HepG2 (cell line): ENCODE measurements around the gene MAD2L2. TPM values are rescaled to one million over a fixed set of nuclear protein-coding genes. Genes with fewer than 3 reads are reported as not detected.
A peak's percentile ranks its signal among the peaks of the same experiment; 100 is the strongest.

Experiments used
- ATAC-seq: fragments of 200-7000 bp; cut with Tn5 transposase; 3 replicates; pipeline ENCODE4 v1.9.1; 2020; ENCODE audit warnings: mild to moderate bottlenecking, moderate library complexity
- BruUV-seq: library from RNA; stranded (reverse); fragments of 400-500 nt; replicated peaks from 2 replicates; lab custom pipeline; 2021; lab: Mats Ljungman, UMichigan
- CTCF ChIA-PET: fragments of 300-600 bp; formaldehyde crosslinking; extraction: SDS; loops from one replicate; lab custom pipeline; 2021; ENCODE audit warnings: low total read pairs, inconsistent platforms, low intra/inter-chr PET ratio; lab: Yijun Ruan, JAX
- POLR2A ChIA-PET: fragments of 350-600 bp; sonication (Branson Sonifier 250); formaldehyde crosslinking; loops from one replicate; lab custom pipeline; 2020; ENCODE audit warnings: antibody characterized with exemption, inconsistent platforms; lab: Yijun Ruan, JAX
- DNase-seq: peaks from one replicate; pipeline ENCODE4 v3.0.0-alpha.2; 2015; ENCODE audit warnings: low spot score
- FAIRE-seq: peaks from 3 replicates; lab custom pipeline; 2011; peaks lifted over from hg19 to GRCh38; lab: Jason Lieb, UNC
- H2AFZ ChIP-seq: one replicate; pipeline ENCODE4 v1.6.1; 2011; ENCODE audit warnings: low read length, inconsistent platforms
- H3K27ac ChIP-seq: fragments of 300-600 bp; 3 replicates; pipeline ENCODE4 v1.8.0; 2011; ENCODE audit warnings: mixed run types, mild to moderate bottlenecking, mixed read lengths, low read length, inconsistent platforms; ENCODE audit not compliant: insufficient read depth; ENCODE audit errors: extremely low read length
- H3K27me3 ChIP-seq, 2 experiments: fragments of 200-600 bp in 1 of 2; 2 replicates in 1 of 2; 3 replicates in 1 of 2; pipeline versions ENCODE4 v1.6.0 to v1.8.0; 2011; ENCODE audit warnings: low read length in 2 of 2, mild to moderate bottlenecking in 2 of 2, moderate library complexity in 2 of 2, inconsistent platforms in 1 of 2; ENCODE audit not compliant: insufficient read depth in 2 of 2, control insufficient read depth in 1 of 2
- H3K36me3 ChIP-seq, 2 experiments: fragments of 200-600 bp in 1 of 2; replicated peaks in 1 of 2; 2 replicates in 1 of 2; 3 replicates in 1 of 2; pipeline versions ENCODE4 v1.5.1 to v1.8.0; 2011; ENCODE audit warnings: low read length in 2 of 2, inconsistent platforms in 1 of 2; ENCODE audit not compliant: insufficient read depth in 2 of 2, control insufficient read depth in 1 of 2
- H3K4me1 ChIP-seq: 2 replicates; pipeline ENCODE4 v1.5.1; 2012; ENCODE audit warnings: low read length, inconsistent platforms; ENCODE audit not compliant: insufficient read depth
- H3K4me2 ChIP-seq: 2 replicates; pipeline ENCODE4 v1.6.0; 2011; ENCODE audit warnings: low read depth, low read length, inconsistent platforms
- H3K4me3 ChIP-seq, 3 experiments: fragments of 200-600 bp in 1 of 3; sonication (generic), shearing (Covaris generic) in 1 of 3; replicated peaks in 1 of 3; 2 replicates each; pipeline ENCODE4 v1.5.1; 2011 to 2016; ENCODE audit warnings: low read length in 3 of 3, inconsistent platforms in 2 of 3, low read depth in 2 of 3, mild to moderate bottlenecking in 2 of 3, control low read depth in 1 of 3, mixed read lengths in 1 of 3; ENCODE audit not compliant: insufficient read depth in 1 of 3
- H3K79me2 ChIP-seq: one replicate; pipeline ENCODE4 v1.6.1; 2011; ENCODE audit warnings: low read length, inconsistent platforms; ENCODE audit not compliant: insufficient read depth
- H3K9ac ChIP-seq: 2 replicates; pipeline ENCODE4 v1.6.0; 2011; ENCODE audit warnings: mild to moderate bottlenecking, low read depth, low read length, inconsistent platforms; ENCODE audit not compliant: insufficient read depth
- H3K9me3 ChIP-seq: 2 replicates; pipeline ENCODE4 v1.5.1; 2012; ENCODE audit warnings: mild to moderate bottlenecking, low read length
- H4K20me1 ChIP-seq: 2 replicates; pipeline ENCODE4 v1.6.0; 2011; ENCODE audit warnings: inconsistent platforms, mild to moderate bottlenecking, low read length, moderate library complexity; ENCODE audit not compliant: insufficient read depth
- ARNT2 ChIP-seq: sonication (generic); formaldehyde crosslinking; IDR thresholded peaks from 2 replicates; pipeline ENCODE4 v1.8.0; 2022; ENCODE audit warnings: mild to moderate bottlenecking, low read depth, missing genetic modification reagents, moderate library complexity
- CREB3 ChIP-seq: sonication (generic); formaldehyde crosslinking; IDR thresholded peaks from 2 replicates; pipeline ENCODE4 v1.5.0; 2020; ENCODE audit warnings: missing genetic modification reagents
- FOSL2 ChIP-seq: sonication (generic); formaldehyde crosslinking; IDR thresholded peaks from 2 replicates; pipeline ENCODE4 v1.4.0; 2020; ENCODE audit warnings: missing genetic modification reagents
- KDM2A ChIP-seq: sonication (generic); formaldehyde crosslinking; IDR thresholded peaks from 2 replicates; pipeline ENCODE4 v1.4.0; 2020; ENCODE audit warnings: low read depth, missing genetic modification reagents, borderline replicate concordance
- MXD3 ChIP-seq: IDR thresholded peaks from 2 replicates; pipeline ENCODE4 v1.6.1; 2016; ENCODE audit warnings: mild to moderate bottlenecking, missing biosample characterization, missing genetic modification reagents
- NONO ChIP-seq, 2 experiments: fragments of 450-650 bp in 1 of 2; sonication (generic) in 1 of 2; formaldehyde crosslinking in 1 of 2; IDR thresholded peaks in 1 of 2; conservative IDR thresholded peaks in 1 of 2; 2 replicates each; pipeline versions ENCODE4 v1.6.1 to v1.8.0; 2017 to 2022; ENCODE audit warnings: mild to moderate bottlenecking in 1 of 2, missing genetic modification reagents in 1 of 2, moderate library complexity in 1 of 2
- TCF12 ChIP-seq, 2 experiments: fragments of 450-650 bp in 1 of 2; sonication (generic) in 1 of 2; formaldehyde crosslinking in 1 of 2; IDR thresholded peaks; 2 replicates each; pipeline versions ENCODE4 v1.6.1 to v1.8.0; 2017 to 2022; ENCODE audit warnings: antibody characterized with exemption in 1 of 2, mild to moderate bottlenecking in 1 of 2, missing genetic modification reagents in 1 of 2, moderate library complexity in 1 of 2
- TSC22D2 ChIP-seq: sonication (generic); formaldehyde crosslinking; IDR thresholded peaks from 2 replicates; pipeline ENCODE4 v1.5.1; 2020; ENCODE audit warnings: missing genetic modification reagents, mild to moderate bottlenecking, borderline replicate concordance
- ZKSCAN5 ChIP-seq: sonication (generic); formaldehyde crosslinking; IDR thresholded peaks from 2 replicates; pipeline ENCODE4 v1.5.1; 2020; ENCODE audit warnings: mild to moderate bottlenecking, missing genetic modification reagents
- ZNF138 ChIP-seq: sonication (generic); formaldehyde crosslinking; IDR thresholded peaks from 2 replicates; pipeline ENCODE4 v1.5.0; 2020; ENCODE audit warnings: mild to moderate bottlenecking, low read depth, missing genetic modification reagents
- ZNF547 ChIP-seq: sonication (generic); formaldehyde crosslinking; IDR thresholded peaks from 2 replicates; pipeline ENCODE4 v1.5.1; 2020; ENCODE audit warnings: mild to moderate bottlenecking, missing genetic modification reagents
- ZNF747 ChIP-seq: sonication (generic); formaldehyde crosslinking; IDR thresholded peaks from 2 replicates; pipeline ENCODE4 v1.8.1; 2023; ENCODE audit warnings: missing genetic modification reagents, mild to moderate bottlenecking, borderline replicate concordance
- ZNF768 ChIP-seq: sonication (generic); formaldehyde crosslinking; IDR thresholded peaks from 2 replicates; pipeline ENCODE4 v1.4.0; 2020; ENCODE audit warnings: missing genetic modification reagents
- ZNF83 ChIP-seq: sonication (generic); formaldehyde crosslinking; IDR thresholded peaks from 2 replicates; pipeline ENCODE4 v1.4.0; 2020; ENCODE audit warnings: missing genetic modification reagents, mild to moderate bottlenecking, borderline replicate concordance
- WGBS: methylation state at CpG from one replicate; pipeline ENCODE4 v1.1.6; 2017; ENCODE audit warnings: low lambda C conversion rate; 5-methylcytosine and 5-hydroxymethylcytosine counted together
- in situ Hi-C: cut with HindIII; loops from 2 replicates; pipeline ENCODE4 v1.10.0; 2017; ENCODE audit warnings: low pct_unique_long_range_greater_than_20kb; ENCODE audit not compliant: extremely low pct_ligation_motif_present
- intact Hi-C: fragments of 100-400 bp; cut with micrococcal nuclease; formaldehyde crosslinking; loops from one replicate; pipeline ENCODE4 v1.10.0; 2022; ENCODE audit not compliant: unreplicated experiment
- polyA plus RNA-seq, 8 experiments: library from polyadenylated mRNA; depleted of rRNA in 3 of 8; stranded (reverse) in 7 of 8; unstranded in 1 of 8; fragments of >200 nt; fragmentation: Illumina TruSeq in 4 of 8; extraction: Trizol in 4 of 8; gene quantifications; 2 replicates each; pipeline versions ENCODE4 v1.2.1 to v1.2.3, GENCODE V29; 2011 to 2016; ENCODE audit warnings: low read depth in 4 of 8, missing spikeins in 1 of 8, mixed read lengths in 1 of 8; ENCODE audit not compliant: insufficient read depth in 1 of 8
- total RNA-seq, 5 experiments: library from RNA; depleted of rRNA; stranded (reverse); fragments of >200 nt; fragmentation: Illumina TruSeq; extraction: Trizol; gene quantifications; 2 replicates each; pipeline ENCODE4 v1.2.3, GENCODE V29; 2016; ENCODE audit warnings: low read depth in 1 of 5
- TF ChIP-seq, protein P1 (sequence below): sonication (generic); formaldehyde crosslinking; IDR thresholded peaks from 2 replicates; pipeline ENCODE4 v1.5.1; 2020; ENCODE audit warnings: mild to moderate bottlenecking, moderate library complexity, missing genetic modification reagents
- TF ChIP-seq, protein P2 (sequence below): sonication (generic); formaldehyde crosslinking; IDR thresholded peaks from 2 replicates; pipeline ENCODE4 v1.9.0; 2022; ENCODE audit warnings: low read depth, missing genetic modification reagents

MAD2L2 gene
- total and polyA plus RNA-seq, 2 of the 13 experiments (the other 11 are each of a cell fraction or from before 2014, with no cell fraction given), result 51.8 to 53.8 TPM

DNA sequence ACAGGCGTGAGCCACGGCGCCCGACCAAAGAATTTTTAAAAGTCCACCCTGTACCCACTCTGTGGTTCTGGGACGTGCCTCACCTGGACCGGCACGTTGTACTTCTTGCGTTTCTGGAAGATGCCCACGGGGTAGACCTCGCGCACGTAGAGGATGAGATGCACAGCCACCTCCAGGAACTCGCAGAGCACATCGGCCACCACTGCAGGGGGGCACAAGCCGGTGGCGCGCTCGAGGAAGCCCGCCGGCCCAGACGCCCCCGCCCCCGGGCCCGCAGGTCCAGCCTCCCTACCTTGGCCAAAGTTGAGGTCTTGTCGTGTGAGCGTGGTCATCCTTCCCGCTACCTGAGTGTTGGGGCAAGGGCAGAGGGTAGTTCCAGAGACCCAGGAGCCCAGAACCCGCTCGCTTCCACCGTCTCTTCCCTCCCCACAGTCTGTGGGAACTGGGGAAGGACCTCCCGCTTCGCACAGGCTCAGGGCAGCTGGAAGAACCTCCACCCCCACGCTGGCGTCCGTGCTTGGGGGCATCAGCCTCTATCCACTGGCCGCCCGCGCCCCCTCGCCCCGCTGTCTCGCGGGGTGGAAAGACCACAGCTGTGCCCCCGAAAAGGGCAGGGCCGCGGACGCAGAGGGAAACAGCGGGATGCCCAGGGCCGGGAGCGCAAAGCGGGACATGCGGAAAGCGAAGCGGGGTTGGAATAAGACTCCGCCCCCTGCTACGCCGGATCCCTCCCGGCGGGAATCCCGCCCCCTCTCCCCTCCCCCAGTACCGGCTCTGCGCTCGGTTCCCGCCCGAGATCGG lies 478 bp downstream of the MAD2L2 start:
- Histone ChIP-seq H4K20me1 (no peaks in the 10 kb centered on the region), H2AFZ (no peak overlapping the region), H3K9ac (peak overlapping the region; percentile 79), H3K27ac (peak overlapping the region; percentile 43), H3K27me3 (peaks cover 3 to 33% of the 10 kb centered on the region in 2 experiments; a peak in 4 of 5 replicates), H3K4me3 (peak overlapping the region; percentile 67 to 97 (median 90)), H3K4me2 (peak overlapping the region; percentile 99), H3K79me2 (no peaks in the 10 kb centered on the region), H3K4me1 (peaks cover 23% of the 10 kb centered on the region), H3K36me3 (peaks cover 6 to 21% of the 10 kb centered on the region in 2 experiments; a peak in 4 of 5 replicates), H3K9me3 (no peaks in the 10 kb centered on the region)
- intact Hi-C loops, result no loop called here
- 21% methylated on average over 10 of the region's 65 CpGs for WGBS
- ATAC-seq (peak; percentile 58), DNase-seq (no peak), FAIRE-seq (no peak)
- ChIA-PET POLR2A (interaction anchor here (1.1 kb wide), 1 partner anchor 16 kb away, joined by 4 read pairs; the partner anchor contains the start of gene FBXO6), CTCF (no interaction called here)
- BruUV-seq, result no TSS peak
- in situ Hi-C loops, result no loop called here
- TF ChIP-seq CREB3 (CRISPR knock-in tag), result 0 out of 2 replicates have a peak, but pooled peaks have one; percentile 19
- peak; percentile 30; the same call in 1 of the 2 replicates for TF ChIP-seq ZNF768 (CRISPR knock-in tag)
- TF ChIP-seq KDM2A, result peak; percentile 66
- TF ChIP-seq, protein P1, sequence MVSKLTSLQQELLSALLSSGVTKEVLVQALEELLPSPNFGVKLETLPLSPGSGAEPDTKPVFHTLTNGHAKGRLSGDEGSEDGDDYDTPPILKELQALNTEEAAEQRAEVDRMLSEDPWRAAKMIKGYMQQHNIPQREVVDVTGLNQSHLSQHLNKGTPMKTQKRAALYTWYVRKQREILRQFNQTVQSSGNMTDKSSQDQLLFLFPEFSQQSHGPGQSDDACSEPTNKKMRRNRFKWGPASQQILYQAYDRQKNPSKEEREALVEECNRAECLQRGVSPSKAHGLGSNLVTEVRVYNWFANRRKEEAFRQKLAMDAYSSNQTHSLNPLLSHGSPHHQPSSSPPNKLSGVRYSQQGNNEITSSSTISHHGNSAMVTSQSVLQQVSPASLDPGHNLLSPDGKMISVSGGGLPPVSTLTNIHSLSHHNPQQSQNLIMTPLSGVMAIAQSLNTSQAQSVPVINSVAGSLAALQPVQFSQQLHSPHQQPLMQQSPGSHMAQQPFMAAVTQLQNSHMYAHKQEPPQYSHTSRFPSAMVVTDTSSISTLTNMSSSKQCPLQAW (CRISPR knock-in tag), result no peak; the same call in 1 of the 2 replicates
- 0 out of 2 replicates have a peak, but pooled peaks have one; percentile 25 for TF ChIP-seq ZKSCAN5 (CRISPR knock-in tag)
- no peak for TF ChIP-seq NONO (IDR thresholded peaks at IDR 0.05)
- TF ChIP-seq NONO (CRISPR knock-in tag; conservative IDR thresholded peaks at IDR 0.05), result 0 out of 2 replicates have a peak, but pooled peaks have one; percentile 12
- TF ChIP-seq ZNF747 (CRISPR knock-in tag), result peak; percentile 48; the same call in 1 of the 2 replicates
- TF ChIP-seq FOSL2 (CRISPR knock-in tag), result 0 out of 2 replicates have a peak, but pooled peaks have one; percentile 2
- no peak for TF ChIP-seq TCF12 (IDR thresholded peaks at IDR 0.05)
- TF ChIP-seq TCF12 (CRISPR knock-in tag; IDR thresholded peaks at IDR 0.05), result 0 out of 2 replicates have a peak, but pooled peaks have one; percentile 18
- TF ChIP-seq ARNT2 (CRISPR knock-in tag), result 0 out of 2 replicates have a peak, but pooled peaks have one; percentile 8
- TF ChIP-seq ZNF83 (CRISPR knock-in tag), result 0 out of 2 replicates have a peak, but pooled peaks have one; percentile 27
- 0 out of 2 replicates have a peak, but pooled peaks have one; percentile 22 for TF ChIP-seq ZNF138 (CRISPR knock-in tag)
- peak; percentile 70; the same call in 1 of the 2 replicates for TF ChIP-seq ZNF547
- TF ChIP-seq, protein P2, sequence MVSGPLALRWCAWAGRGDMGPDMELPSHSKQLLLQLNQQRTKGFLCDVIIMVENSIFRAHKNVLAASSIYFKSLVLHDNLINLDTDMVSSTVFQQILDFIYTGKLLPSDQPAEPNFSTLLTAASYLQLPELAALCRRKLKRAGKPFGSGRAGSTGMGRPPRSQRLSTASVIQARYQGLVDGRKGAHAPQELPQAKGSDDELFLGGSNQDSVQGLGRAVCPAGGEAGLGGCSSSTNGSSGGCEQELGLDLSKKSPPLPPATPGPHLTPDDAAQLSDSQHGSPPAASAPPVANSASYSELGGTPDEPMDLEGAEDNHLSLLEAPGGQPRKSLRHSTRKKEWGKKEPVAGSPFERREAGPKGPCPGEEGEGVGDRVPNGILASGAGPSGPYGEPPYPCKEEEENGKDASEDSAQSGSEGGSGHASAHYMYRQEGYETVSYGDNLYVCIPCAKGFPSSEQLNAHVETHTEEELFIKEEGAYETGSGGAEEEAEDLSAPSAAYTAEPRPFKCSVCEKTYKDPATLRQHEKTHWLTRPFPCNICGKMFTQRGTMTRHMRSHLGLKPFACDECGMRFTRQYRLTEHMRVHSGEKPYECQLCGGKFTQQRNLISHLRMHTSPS (CRISPR knock-in tag), result 0 out of 2 replicates have a peak, but pooled peaks have one; percentile 20
- TF ChIP-seq MXD3 (CRISPR knock-in tag), result peak; percentile 54; the same call in 1 of the 2 replicates
- 0 out of 2 replicates have a peak, but pooled peaks have one; percentile 30 for TF ChIP-seq TSC22D2 (CRISPR knock-in tag)
